Measurements from ENCODE around the gene CTIF.
A peak's percentile ranks its signal among the peaks of the same experiment; 100 is the strongest.

CTIF gene

GRCh38 chr18:48575658-48576456, 37.0 kb downstream of the CTIF start:
- no peak for DNase-seq

- no peak for DNase-seq
Observed at GRCh38 chr18:48576457-48576771, 37.6 kb downstream of the CTIF start.

DNA sequence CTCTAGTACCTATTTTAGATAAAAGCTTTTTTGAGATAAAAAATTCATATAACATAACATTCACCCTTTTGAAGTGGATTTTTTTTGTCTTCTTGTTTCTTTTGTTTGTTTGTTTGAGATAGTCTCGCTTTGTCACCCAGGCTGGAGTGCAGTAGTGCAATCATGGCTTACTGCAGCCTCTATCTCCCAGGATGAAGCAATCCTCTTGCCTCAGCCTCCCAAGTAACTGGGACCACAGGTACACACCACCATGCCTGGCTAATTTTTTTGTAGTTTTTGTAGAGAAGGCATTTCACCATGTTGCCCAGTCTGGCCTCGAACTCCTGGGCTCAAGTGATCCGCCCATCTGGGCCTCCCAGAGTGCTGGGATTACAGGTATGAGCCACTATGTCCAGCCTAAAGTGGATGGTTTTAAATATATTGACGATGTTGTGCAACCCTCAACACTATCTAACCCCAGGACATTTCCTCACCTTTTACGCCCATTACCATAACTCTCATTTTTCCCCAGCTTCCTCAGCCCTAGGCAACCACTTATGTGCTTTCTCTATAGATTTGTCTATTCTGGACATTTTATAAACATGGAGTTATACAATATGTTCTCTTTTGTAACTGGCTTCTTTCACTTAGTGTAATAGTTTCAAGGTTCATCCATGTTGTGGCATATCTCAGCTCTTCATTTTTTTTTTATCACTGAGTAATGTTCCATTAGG, 38.8 kb downstream of the CTIF start:
- DNase-seq, result no peak

GRCh38 chr18:48578289-48578688, 39.5 kb downstream of the CTIF start:
- no peak for DNase-seq

- no peak for DNase-seq
Observed at GRCh38 chr18:48580066-48580465, 41.2 kb downstream of the CTIF start.

DNA sequence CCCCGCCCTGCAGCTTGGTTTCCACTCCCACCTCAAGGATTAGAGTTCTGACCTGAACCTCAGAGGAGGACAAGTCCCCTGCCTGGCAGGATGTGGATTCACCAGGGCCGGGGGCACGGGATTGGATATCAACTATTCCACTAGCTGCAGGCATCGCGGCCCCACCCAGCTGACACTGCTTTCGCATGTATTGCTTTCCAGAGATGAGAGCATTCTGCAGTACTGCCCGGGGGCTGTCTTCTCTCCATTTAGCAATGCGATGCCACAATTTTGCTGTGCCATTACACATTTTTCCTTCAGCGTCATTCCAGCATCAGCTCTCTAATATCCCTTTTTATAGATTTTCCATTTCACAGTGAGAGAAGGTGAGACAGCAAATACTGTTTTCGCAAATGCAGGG, 42.0 kb downstream of the CTIF start:
- no peak for DNase-seq

DNA sequence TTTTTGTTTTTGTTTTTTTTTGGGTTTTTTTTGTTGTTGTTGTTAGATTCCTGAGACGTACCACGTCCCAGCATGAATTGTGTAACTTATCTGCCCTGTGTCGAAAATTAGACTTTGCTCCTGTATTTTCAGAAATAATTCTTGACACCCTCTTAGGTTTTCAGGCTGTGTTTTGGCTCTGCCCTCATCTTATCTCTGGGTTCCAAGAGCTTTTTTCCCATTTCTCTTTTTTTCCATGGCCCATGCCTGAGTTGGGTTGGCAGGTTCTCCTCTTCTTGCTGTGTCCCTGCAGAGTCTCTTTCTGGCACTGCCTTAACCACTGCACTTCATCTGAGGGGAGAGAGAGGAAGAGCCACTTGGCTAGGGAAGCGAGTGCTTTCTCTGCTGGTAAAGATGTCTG, 42.4 kb downstream of the CTIF start:
- no peak for DNase-seq

DNA sequence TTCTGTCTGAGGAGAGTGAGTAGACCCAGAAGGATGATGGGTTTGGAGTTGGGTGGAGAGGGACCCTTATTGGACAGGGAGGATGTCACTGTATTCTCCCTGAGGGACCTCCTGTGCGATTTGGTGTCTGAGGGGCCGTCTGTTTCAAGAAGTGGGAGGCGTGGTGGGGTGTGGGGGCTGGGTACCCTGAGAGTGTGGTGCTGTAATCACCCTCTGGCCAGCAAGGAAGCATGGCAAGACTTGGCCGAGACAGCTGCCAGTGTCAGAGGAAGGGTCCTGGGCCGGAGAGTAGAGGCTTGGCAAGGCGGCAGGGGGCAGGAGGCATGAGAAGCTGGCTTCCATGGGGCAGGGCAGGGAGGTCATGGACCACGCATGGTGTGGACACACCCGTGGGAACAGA, 43.1 kb downstream of the CTIF start:
- DNase-seq, result no peak

DNA sequence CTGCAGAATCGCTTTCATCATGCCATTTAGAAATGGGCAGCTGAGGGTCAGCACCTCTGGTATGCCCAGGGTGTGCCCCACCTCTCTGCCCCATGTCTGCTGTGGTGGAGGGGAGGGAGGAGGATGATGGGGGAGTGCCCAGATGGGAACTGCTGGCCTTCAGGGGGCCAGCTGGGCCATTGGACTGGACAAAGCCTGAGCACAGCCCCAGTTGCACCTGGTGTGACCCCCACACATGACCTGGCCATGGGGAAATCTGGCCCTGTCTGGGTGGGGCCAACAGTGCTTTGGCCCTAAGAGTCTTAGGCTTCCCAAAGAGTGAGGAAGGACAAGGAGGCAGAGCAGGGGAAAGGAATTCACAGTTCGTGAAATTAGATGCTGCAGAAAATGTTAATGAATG, 44.1 kb downstream of the CTIF start:
- DNase-seq, result no peak

DNA sequence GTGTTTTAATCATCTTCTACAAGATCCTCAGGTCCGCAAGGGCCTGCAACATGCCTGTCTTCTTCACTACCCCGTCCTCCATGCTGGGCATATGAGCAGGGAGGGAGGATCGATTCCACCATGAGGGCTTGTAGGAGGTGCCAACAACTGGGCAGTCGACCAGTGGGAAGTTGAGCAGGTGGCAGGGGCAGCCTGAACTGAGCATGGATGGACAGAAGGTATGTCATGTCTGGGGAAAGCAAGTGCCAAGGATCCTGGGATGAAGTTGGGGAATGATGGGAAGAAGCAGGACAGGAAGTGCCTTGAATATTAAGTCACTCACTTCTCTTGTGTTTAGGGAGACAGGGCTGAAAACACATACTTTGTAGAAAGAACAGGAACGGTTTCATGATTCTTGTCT, 44.7 kb downstream of the CTIF start:
- no peak for DNase-seq

GRCh38 chr18:48589797-48590519, 51.1 kb downstream of the CTIF start:
- DNase-seq, result peak in 1 of 2 experiments; percentile 55

DNA sequence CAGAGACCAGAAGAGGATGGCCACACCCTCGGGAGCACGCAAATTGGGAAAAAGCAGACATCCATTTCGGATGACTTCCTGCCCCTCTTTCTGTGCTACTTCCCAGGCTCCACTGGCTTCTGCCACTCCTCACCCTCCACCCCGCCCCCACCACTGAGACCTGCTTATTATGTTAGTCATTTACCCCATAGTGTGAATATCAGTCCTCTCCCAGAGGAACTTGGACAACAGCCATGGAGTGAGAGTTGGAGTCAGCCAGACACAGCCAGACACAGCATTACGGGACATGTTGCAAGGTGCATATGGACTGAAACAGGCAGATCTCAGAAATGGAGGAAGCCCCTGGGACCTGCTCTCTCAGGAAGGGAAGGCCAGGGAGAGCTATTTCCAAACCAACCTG, 51.8 kb downstream of the CTIF start:
- no peak for DNase-seq

DNA sequence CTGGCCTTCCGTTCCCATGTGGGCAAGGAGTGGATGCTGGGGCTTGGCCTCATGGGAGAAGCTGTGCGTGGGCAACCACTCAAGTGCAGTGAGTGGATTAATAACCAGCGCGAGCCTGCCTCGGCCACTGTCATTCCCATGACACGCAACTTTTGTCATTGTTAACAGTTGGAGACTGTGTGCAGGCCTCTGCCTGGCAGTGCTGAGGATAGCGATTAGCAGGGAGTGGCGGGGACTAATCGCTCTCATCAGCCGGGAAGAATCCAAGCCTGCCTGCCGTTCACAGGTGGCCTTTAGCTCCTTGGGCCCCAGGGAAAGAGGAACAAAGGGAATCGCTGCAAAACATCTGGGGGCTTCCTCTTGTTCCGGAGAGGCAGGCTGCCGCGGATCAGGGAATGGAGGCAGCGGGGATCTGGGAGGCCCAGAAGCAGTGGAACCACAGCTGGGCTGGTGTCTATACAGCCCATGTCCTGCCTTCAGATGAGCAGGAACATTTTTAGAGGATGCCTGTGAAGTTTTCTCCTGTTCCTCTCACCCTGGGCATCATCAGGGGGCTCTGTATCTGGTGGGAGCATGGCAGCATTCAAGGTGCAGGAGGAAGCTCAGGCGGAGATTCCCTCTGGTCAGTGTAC, 53.8 kb downstream of the CTIF start:
- no peak for DNase-seq

- no peak for DNase-seq
Observed at GRCh38 chr18:48594471-48595094, 55.8 kb downstream of the CTIF start.

- peak in 1 of 2 experiments; percentile 11 for DNase-seq
Observed at GRCh38 chr18:48595703-48596218, 56.9 kb downstream of the CTIF start.

DNA sequence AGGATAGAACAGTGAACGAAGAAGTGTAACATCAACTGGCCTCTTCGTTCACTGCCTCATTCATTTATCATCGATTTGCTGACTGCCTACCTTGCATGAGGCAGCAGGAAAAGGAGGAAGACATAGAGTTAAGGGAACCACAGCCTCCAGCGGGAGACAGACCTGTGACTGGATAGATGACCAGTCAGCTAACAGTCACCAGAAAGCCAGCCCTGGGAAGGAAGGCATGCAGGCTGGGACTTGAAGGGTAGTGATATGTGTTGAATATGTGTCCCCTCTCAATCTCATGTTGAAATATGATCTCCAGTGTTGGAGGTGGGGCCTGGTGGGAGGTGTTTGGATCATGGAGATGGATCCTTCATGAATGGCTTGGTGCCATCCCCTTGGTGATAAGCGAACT, 58.3 kb downstream of the CTIF start:
- DNase-seq, result no peak

DNA sequence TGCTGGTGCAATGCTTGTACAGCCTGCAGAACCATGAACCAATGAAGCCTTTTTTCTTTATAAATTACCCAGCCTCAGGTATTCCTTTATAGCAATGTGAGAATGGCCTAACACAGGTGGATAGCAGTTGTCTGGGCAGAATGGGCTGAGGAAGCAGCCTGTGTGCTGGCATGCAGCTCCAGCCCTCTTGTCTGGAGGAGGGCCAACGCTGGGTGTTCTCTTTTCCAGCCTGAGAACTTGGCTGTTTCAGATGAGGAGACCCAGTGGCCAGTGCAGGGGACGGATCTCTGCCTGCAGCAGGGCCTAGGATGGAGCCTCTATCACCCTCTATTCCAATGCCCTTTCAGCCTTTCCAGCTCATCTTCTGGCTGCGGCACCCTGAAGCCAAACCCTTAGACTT, 58.8 kb downstream of the CTIF start:
- DNase-seq, result no peak

- DNase-seq, result no peak
Observed at GRCh38 chr18:48599391-48599790, 60.6 kb downstream of the CTIF start.

DNA sequence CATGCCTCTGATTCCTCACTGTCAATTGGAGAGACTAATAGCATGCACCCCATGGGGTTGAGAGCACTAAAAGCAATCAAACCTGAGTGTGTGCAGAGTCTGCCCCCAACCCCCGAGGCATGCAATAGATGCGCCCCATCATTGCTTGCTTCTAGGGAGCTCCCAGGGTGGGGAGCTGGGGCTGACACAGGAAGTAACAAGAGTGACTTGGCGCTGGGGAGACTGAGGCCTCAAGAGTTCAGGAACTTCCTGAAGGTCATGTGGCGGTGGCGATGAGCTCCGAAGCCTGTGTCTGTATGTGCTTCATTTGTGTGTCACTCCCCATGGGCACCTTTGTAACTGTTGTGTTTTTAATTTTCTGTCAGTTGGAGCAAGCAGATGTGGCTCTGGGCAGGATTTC, 61.2 kb downstream of the CTIF start:
- DNase-seq, result no peak

DNA sequence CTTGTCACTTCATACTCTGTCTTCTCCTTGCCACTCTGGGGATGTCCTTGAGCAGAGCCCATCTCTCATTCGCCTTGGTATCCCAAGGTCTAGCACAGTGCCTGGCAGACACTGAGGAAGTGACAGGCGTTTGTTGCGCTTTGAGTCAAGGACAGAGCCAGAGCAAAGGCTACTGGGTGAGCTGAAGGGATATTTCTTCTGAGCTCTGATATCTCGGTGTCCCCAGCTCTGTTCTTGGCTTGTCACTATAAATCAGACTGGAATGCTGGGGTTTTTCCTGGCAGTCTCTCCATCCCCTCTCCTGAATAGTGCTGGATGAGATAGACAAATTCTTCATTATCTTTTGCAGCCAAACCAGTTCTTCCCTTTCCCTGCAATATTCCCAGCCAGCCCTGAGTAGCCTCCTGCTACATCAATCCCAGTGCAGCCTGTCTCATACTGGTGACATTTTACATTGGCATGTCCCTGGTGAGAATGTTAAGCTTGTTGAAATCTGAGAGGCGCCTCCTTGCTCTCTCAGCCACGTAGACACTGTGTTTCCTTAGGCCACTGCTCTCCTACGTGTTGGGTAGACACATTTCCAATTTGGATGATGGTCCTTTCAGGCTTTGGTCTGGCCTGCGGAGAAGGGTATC, 61.7 kb downstream of the CTIF start:
- no peak for DNase-seq

GRCh38 chr18:48601343-48601742, 62.5 kb downstream of the CTIF start:
- DNase-seq, result no peak

- DNase-seq, result no peak
Observed at GRCh38 chr18:48602759-48603390, 64.0 kb downstream of the CTIF start.

Measured in SHP77 (cell line).